Measurements from ENCODE around the gene VAC14. TPM values are rescaled to one million over a fixed set of nuclear protein-coding genes. Genes with fewer than 3 reads are reported as not detected.

Gene VAC14
- total RNA-seq, 4 donors from 2014 or later = 43.4 to 69.4 (median 63.1) TPM

- WGBS, 2 donors = 92 to 95% methylated on average over 5 to 8 of the region's 8 CpGs
- DNase-seq = no peak
- H3K4me1 ChIP-seq = peaks cover 0 to 5% of the 10 kb centered on the region in 2 donors
- no peaks in the 10 kb centered on the region for H3K27me3 ChIP-seq
- H3K4me3 ChIP-seq (replicated peaks in 1 of 3) = no peak overlapping the region
- intact Hi-C loops (cut with DNase I) = no loop called here
- peaks cover 5 to 11% of the 10 kb centered on the region in 2 donors for H3K36me3 ChIP-seq
- no peaks in the 10 kb centered on the region for H3K9me3 ChIP-seq
- TF ChIP-seq, protein P1, sequence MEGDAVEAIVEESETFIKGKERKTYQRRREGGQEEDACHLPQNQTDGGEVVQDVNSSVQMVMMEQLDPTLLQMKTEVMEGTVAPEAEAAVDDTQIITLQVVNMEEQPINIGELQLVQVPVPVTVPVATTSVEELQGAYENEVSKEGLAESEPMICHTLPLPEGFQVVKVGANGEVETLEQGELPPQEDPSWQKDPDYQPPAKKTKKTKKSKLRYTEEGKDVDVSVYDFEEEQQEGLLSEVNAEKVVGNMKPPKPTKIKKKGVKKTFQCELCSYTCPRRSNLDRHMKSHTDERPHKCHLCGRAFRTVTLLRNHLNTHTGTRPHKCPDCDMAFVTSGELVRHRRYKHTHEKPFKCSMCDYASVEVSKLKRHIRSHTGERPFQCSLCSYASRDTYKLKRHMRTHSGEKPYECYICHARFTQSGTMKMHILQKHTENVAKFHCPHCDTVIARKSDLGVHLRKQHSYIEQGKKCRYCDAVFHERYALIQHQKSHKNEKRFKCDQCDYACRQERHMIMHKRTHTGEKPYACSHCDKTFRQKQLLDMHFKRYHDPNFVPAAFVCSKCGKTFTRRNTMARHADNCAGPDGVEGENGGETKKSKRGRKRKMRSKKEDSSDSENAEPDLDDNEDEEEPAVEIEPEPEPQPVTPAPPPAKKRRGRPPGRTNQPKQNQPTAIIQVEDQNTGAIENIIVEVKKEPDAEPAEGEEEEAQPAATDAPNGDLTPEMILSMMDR (IDR thresholded peaks at IDR 0.05) = no peak
- no peak for TF ChIP-seq POLR2A (IDR thresholded peaks at IDR 0.05)
- no peak overlapping the region for H3K27ac ChIP-seq
Measured at GRCh38 chr16:70769131-70769530, 31.8 kb downstream of the VAC14 start.

GRCh38 chr16:70768203-70768580 is 32.8 kb downstream of the VAC14 start:
- no peak for DNase-seq
- 75 to 77% methylated on average over 5 of the region's 5 CpGs for WGBS, 2 donors
- Histone ChIP-seq H3K27ac (no peak overlapping the region), H3K4me3 (replicated peaks in 1 of 3) (no peak overlapping the region), H3K9me3 (no peaks in the 10 kb centered on the region), H3K4me1 (peaks cover 0 to 5% of the 10 kb centered on the region in 2 donors), H3K36me3 (peaks cover 5 to 7% of the 10 kb centered on the region in 2 donors), H3K27me3 (no peaks in the 10 kb centered on the region)
- TF ChIP-seq, protein P1 (IDR thresholded peaks at IDR 0.05) = no peak
- no peak for TF ChIP-seq POLR2A (IDR thresholded peaks at IDR 0.05)
- intact Hi-C loops (cut with DNase I) = no loop called here

- peaks cover 5 to 10% of the 10 kb centered on the region in 2 donors for H3K36me3 ChIP-seq
- DNase-seq = no peak
- H3K4me3 ChIP-seq (replicated peaks in 1 of 3) = no peak overlapping the region
- H3K9me3 ChIP-seq = no peaks in the 10 kb centered on the region
- intact Hi-C loops (cut with DNase I) = no loop called here
- no peak for TF ChIP-seq POLR2A (IDR thresholded peaks at IDR 0.05)
- TF ChIP-seq, protein P1 (IDR thresholded peaks at IDR 0.05) = no peak
- H3K27ac ChIP-seq = no peak overlapping the region
- WGBS, 2 donors = 79 to 93% methylated on average over 4 of the region's 4 CpGs
- peaks cover 0 to 5% of the 10 kb centered on the region in 2 donors for H3K4me1 ChIP-seq
- no peaks in the 10 kb centered on the region for H3K27me3 ChIP-seq
Measured at GRCh38 chr16:70767377-70768202, 33.4 kb downstream of the VAC14 start.

DNA sequence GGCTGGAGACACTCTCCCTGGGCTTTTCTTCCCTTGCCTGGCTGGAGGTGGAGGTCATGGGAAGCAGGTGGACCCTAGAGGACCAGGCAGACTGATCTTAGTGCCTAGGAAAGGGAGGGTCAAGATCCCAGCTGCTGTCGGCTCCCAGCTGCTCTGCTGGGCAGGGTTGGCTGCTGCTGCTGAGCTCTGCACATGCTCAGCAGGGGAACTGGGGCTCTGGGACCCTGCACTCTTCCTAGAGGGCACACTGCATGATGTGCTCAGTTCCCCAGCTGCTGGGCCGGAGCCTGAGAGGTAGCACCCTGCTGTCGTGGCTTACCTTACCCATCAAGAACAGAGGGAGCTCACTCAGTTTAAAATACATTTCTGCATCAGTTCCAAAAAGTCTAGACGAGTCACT is 34.3 kb downstream of the VAC14 start:
- intact Hi-C loops (cut with DNase I) = no loop called here
- Histone ChIP-seq H3K36me3 (peaks cover 5 to 19% of the 10 kb centered on the region in 2 donors), H3K27me3 (no peaks in the 10 kb centered on the region), H3K9me3 (no peaks in the 10 kb centered on the region), H3K4me1 (peaks cover 0 to 5% of the 10 kb centered on the region in 2 donors), H3K27ac (no peak overlapping the region), H3K4me3 (replicated peaks in 1 of 3) (no peak overlapping the region)
- 85 to 90% methylated on average over 4 of the region's 4 CpGs for WGBS, 2 donors
- DNase-seq = no peak
- no peak for TF ChIP-seq POLR2A (IDR thresholded peaks at IDR 0.05)
- TF ChIP-seq, protein P1 (IDR thresholded peaks at IDR 0.05) = no peak

DNA sequence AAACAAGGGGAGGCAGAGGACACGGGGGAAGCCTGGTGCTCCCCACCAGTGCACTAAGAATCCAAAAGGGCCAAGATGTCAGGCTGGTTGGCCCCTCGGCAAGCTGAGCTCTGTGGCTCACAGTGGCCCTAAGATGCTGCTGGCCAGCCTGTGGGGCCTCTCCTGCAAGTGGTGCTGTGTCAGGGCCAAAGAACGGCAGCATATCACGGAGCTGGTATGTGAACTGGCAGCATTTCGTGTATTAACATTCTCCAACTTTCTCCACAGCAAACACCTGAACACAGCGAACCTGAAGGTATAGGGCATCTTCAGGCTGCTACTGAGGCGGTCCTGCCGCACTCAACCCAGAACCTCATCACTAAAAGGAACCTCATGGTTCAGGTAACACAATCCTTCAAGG is 34.8 kb downstream of the VAC14 start:
- peaks cover 0 to 5% of the 10 kb centered on the region in 2 donors for H3K4me1 ChIP-seq
- 93 to 95% methylated on average over 8 of the region's 8 CpGs for WGBS, 2 donors
- no peak for TF ChIP-seq POLR2A (IDR thresholded peaks at IDR 0.05)
- TF ChIP-seq, protein P1 (IDR thresholded peaks at IDR 0.05) = no peak
- H3K27me3 ChIP-seq = no peaks in the 10 kb centered on the region
- no peak overlapping the region for H3K27ac ChIP-seq
- peaks cover 5 to 24% of the 10 kb centered on the region in 2 donors for H3K36me3 ChIP-seq
- H3K4me3 ChIP-seq (replicated peaks in 1 of 3) = no peak overlapping the region
- DNase-seq = no peak
- no peaks in the 10 kb centered on the region for H3K9me3 ChIP-seq
- intact Hi-C loops (cut with DNase I) = no loop called here
